OCI-LY3 (cell line): ENCODE measurements around the gene MYG1.
A peak's percentile ranks its signal among the peaks of the same experiment; 100 is the strongest.

Experiments used
- H2AFZ ChIP-seq: fragments of 200-600, 300-600 bp; shearing (Covaris generic); 2 replicates; pipeline ENCODE4 v1.6.0; 2014; ENCODE audit warnings: antibody characterized with exemption, low read depth, low read length
- H3K27ac ChIP-seq: fragments of 200-600, 300-600 bp; sonication (generic); 2 replicates; pipeline ENCODE4 v1.5.1; 2014; ENCODE audit warnings: mild to moderate bottlenecking, low read length, moderate library complexity, mixed read lengths
- H3K27me3 ChIP-seq: fragments of 200-600, 300-600 bp; sonication (generic); 2 replicates; pipeline ENCODE4 v1.6.1; 2014; ENCODE audit warnings: low read depth, low read length, mixed read lengths
- H3K36me3 ChIP-seq: fragments of 200-600, 300-600 bp; sonication (generic); replicated peaks from 2 replicates; pipeline ENCODE3; 2014; ENCODE audit warnings: low read depth, low read length, mixed read lengths
- H3K4me1 ChIP-seq: fragments of 300-600, 200-600 bp; sonication (generic); 2 replicates; pipeline ENCODE4 v1.6.1; 2014; ENCODE audit warnings: low read length, mixed read lengths
- H3K4me2 ChIP-seq: fragments of 200-600, 300-600 bp; sonication (generic); 2 replicates; pipeline ENCODE4 v1.6.1; 2014; ENCODE audit warnings: low read length, mixed read lengths
- H3K4me3 ChIP-seq: fragments of 300-600, 200-600 bp; sonication (generic); 2 replicates; pipeline ENCODE4 v1.5.1; 2014; ENCODE audit warnings: antibody characterized with exemption, mild to moderate bottlenecking, low read length, moderate library complexity
- H3K79me2 ChIP-seq: fragments of 300-600, 200-600 bp; shearing (Covaris generic); 2 replicates; pipeline ENCODE4 v1.6.1; 2014; ENCODE audit warnings: mild to moderate bottlenecking, low read length, mixed read lengths
- H3K9ac ChIP-seq: fragments of 300-600, 200-600 bp; shearing (Covaris generic); 2 replicates; pipeline ENCODE4 v1.6.0; 2014; ENCODE audit warnings: mild to moderate bottlenecking, low read length, moderate library complexity
- H3K9me3 ChIP-seq: fragments of 200-600, 300-600 bp; shearing (Covaris generic); 2 replicates; pipeline ENCODE4 v1.6.1; 2014; ENCODE audit warnings: low read length, mixed read lengths; ENCODE audit not compliant: insufficient read depth
- H4K20me1 ChIP-seq: fragments of 200-600, 300-600 bp; sonication (generic); 2 replicates; pipeline ENCODE4 v1.6.1; 2016; ENCODE audit warnings: low read length, mixed read lengths; ENCODE audit not compliant: insufficient read depth
- CTCF ChIP-seq: fragments of 200-600, 300-600 bp; sonication (generic); IDR thresholded peaks from 2 replicates; pipeline ENCODE4 v1.5.1; 2014; ENCODE audit warnings: antibody characterized with exemption, low read length, low read depth
- EZH2phosphoT487 ChIP-seq: fragments of 200-600 bp; shearing (Covaris generic); IDR thresholded peaks from 2 replicates; pipeline ENCODE4 v1.6.1; 2018; ENCODE audit warnings: antibody characterized with exemption, mixed run types, low read depth

MYG1 gene

GRCh38 chr12:53344487-53344823 lies 45.0 kb downstream of the MYG1 start:
- H3K4me2 ChIP-seq: peak overlapping the region; percentile 98
- no peaks in the 10 kb centered on the region for H4K20me1 ChIP-seq
- peak overlapping the region; percentile 84; the same call in 1 of the 2 replicates for H2AFZ ChIP-seq
- TF ChIP-seq EZH2phosphoT487: no peak
- no peak for TF ChIP-seq CTCF
- peak overlapping the region; percentile 88 for H3K4me3 ChIP-seq
- H3K79me2 ChIP-seq: no peaks in the 10 kb centered on the region
- H3K27me3 ChIP-seq: peaks cover 23% of the 10 kb centered on the region
- H3K9ac ChIP-seq: peak overlapping the region; percentile 51; the same call in 1 of the 2 replicates
- H3K27ac ChIP-seq: no peak overlapping the region
- no peaks in the 10 kb centered on the region for H3K36me3 ChIP-seq
- no peaks in the 10 kb centered on the region for H3K9me3 ChIP-seq
- peaks cover 11% of the 10 kb centered on the region; the same call in 1 of the 2 replicates for H3K4me1 ChIP-seq

- peaks cover 21% of the 10 kb centered on the region for H3K27me3 ChIP-seq
- no peaks in the 10 kb centered on the region for H3K79me2 ChIP-seq
- H3K4me1 ChIP-seq: peaks cover 11% of the 10 kb centered on the region; the same call in 1 of the 2 replicates
- no peaks in the 10 kb centered on the region for H4K20me1 ChIP-seq
- no peak overlapping the region for H3K27ac ChIP-seq
- H3K4me3 ChIP-seq: peak overlapping the region; percentile 88
- peak overlapping the region; percentile 94 for H2AFZ ChIP-seq
- H3K36me3 ChIP-seq: no peaks in the 10 kb centered on the region
- H3K9ac ChIP-seq: peak overlapping the region; percentile 70
- TF ChIP-seq CTCF (peak; percentile 81), EZH2phosphoT487 (no peak)
- H3K9me3 ChIP-seq: no peaks in the 10 kb centered on the region
- H3K4me2 ChIP-seq: peak overlapping the region; percentile 98
Observed at GRCh38 chr12:53344824-53345485, 45.5 kb downstream of the MYG1 start.

- Histone ChIP-seq H3K36me3 (no peaks in the 10 kb centered on the region), H3K4me3 (peak overlapping the region; percentile 88), H3K4me2 (peak overlapping the region; percentile 98), H3K4me1 (peaks cover 11% of the 10 kb centered on the region; the same call in 1 of the 2 replicates), H4K20me1 (no peaks in the 10 kb centered on the region), H2AFZ (no peak overlapping the region), H3K27ac (no peak overlapping the region), H3K9ac (peak overlapping the region; percentile 70; the same call in 1 of the 2 replicates), H3K9me3 (no peaks in the 10 kb centered on the region), H3K79me2 (no peaks in the 10 kb centered on the region), H3K27me3 (peaks cover 14% of the 10 kb centered on the region)
- TF ChIP-seq CTCF: no peak
- no peak for TF ChIP-seq EZH2phosphoT487
Observed at GRCh38 chr12:53345486-53346188, 46.1 kb downstream of the MYG1 start.

GRCh38 chr12:53346491-53346890 lies 47.0 kb downstream of the MYG1 start:
- no peak overlapping the region for H2AFZ ChIP-seq
- TF ChIP-seq CTCF (no peak), EZH2phosphoT487 (no peak)
- H3K9ac ChIP-seq: no peak overlapping the region
- no peaks in the 10 kb centered on the region for H4K20me1 ChIP-seq
- H3K4me1 ChIP-seq: peaks cover 11% of the 10 kb centered on the region; the same call in 1 of the 2 replicates
- peaks cover 6% of the 10 kb centered on the region; the same call in 1 of the 2 replicates for H3K27me3 ChIP-seq
- H3K36me3 ChIP-seq: no peaks in the 10 kb centered on the region
- H3K79me2 ChIP-seq: no peaks in the 10 kb centered on the region
- H3K4me3 ChIP-seq: no peak overlapping the region
- H3K9me3 ChIP-seq: no peaks in the 10 kb centered on the region
- no peak overlapping the region for H3K27ac ChIP-seq
- H3K4me2 ChIP-seq: no peak overlapping the region
